MM.1S (cell line): Measurements from ENCODE around the gene ABHD1.
"Not testable (repeated sequence)": the region's sequence is repeated elsewhere in the genome, so short reads cannot be mapped to it uniquely, and the experiment has no call there.

Source experiments
- DNase-seq: peaks from one replicate; pipeline ENCODE4 v3.0.0-alpha.2; 2015
- H2AFZ ChIP-seq: fragments of 300-600 bp; sonication (generic); 2 replicates; pipeline ENCODE4 v1.6.0; 2016; ENCODE audit warnings: antibody characterized with exemption, low read length
- H3F3A ChIP-seq: fragments of 300-600 bp; sonication (generic); 2 replicates; pipeline ENCODE4 v1.6.1; 2016; ENCODE audit warnings: mild to moderate bottlenecking, antibody characterized with exemption, low read length, moderate library complexity, mixed read lengths; ENCODE audit not compliant: insufficient read depth
- H3K27ac ChIP-seq: fragments of 300-600 bp; sonication (generic); 2 replicates; pipeline ENCODE4 v1.5.1; 2016; ENCODE audit warnings: mild to moderate bottlenecking, low read length
- H3K27me3 ChIP-seq: fragments of 300-600 bp; sonication (generic); replicated peaks from 2 replicates; pipeline ENCODE4 v1.6.0; 2016; ENCODE audit warnings: low read length; ENCODE audit not compliant: insufficient read depth
- H3K36me3 ChIP-seq: fragments of 300-600 bp; sonication (generic); replicated peaks from 2 replicates; pipeline ENCODE4 v1.6.1; 2016; ENCODE audit warnings: mild to moderate bottlenecking, low read length, mixed read lengths; ENCODE audit not compliant: insufficient read depth
- H3K4me1 ChIP-seq: fragments of 300-600 bp; sonication (generic); 2 replicates; pipeline ENCODE4 v1.6.1; 2016; ENCODE audit warnings: low read length, mixed read lengths
- H3K4me2 ChIP-seq: fragments of 300-600 bp; sonication (generic); 2 replicates; pipeline ENCODE4 v1.6.0; 2016; ENCODE audit warnings: low read depth, low read length
- H3K4me3 ChIP-seq: fragments of 300-600 bp; sonication (generic); 2 replicates; pipeline ENCODE4 v1.5.1; 2016; ENCODE audit warnings: low read length, mixed read lengths
- H3K79me2 ChIP-seq: fragments of 300-600 bp; sonication (generic); 2 replicates; pipeline ENCODE4 v1.6.1; 2016; ENCODE audit warnings: mixed run types, low read length, mixed read lengths
- H3K9ac ChIP-seq: fragments of 300-600 bp; sonication (generic); 2 replicates; pipeline ENCODE4 v1.6.1; 2016; ENCODE audit warnings: low read length, mixed read lengths
- H3K9me2 ChIP-seq: fragments of 300-600 bp; sonication (generic); replicated peaks from 2 replicates; pipeline ENCODE4 v1.6.1; 2016; ENCODE audit warnings: mild to moderate bottlenecking, low read length, mixed read lengths; ENCODE audit not compliant: insufficient read depth
- H3K9me3 ChIP-seq: fragments of 300-600 bp; sonication (generic); replicated peaks from 2 replicates; pipeline ENCODE4 v1.6.1; 2016; ENCODE audit warnings: mild to moderate bottlenecking, low read length, mixed read lengths; ENCODE audit not compliant: insufficient read depth
- H4K20me1 ChIP-seq: fragments of 300-600 bp; sonication (generic); 2 replicates; pipeline ENCODE4 v1.6.1; 2016; ENCODE audit warnings: mild to moderate bottlenecking, low read length, moderate library complexity, mixed read lengths; ENCODE audit not compliant: insufficient read depth
- EZH2 ChIP-seq: fragments of 300-600 bp; sonication (generic); optimal IDR thresholded peaks from 2 replicates; pipeline ENCODE3; 2017; ENCODE audit warnings: low read depth, mild to moderate bottlenecking, antibody characterized with exemption, low read length, mixed read lengths
- EZH2phosphoT487 ChIP-seq: fragments of 300-600 bp; sonication (generic); IDR thresholded peaks from 2 replicates; pipeline ENCODE4 v1.6.1; 2018; ENCODE audit warnings: antibody characterized with exemption, low read length
- TF ChIP-seq, protein P1 (sequence below): fragments of 300-600 bp; sonication (generic); IDR thresholded peaks from 2 replicates; pipeline ENCODE4 v1.5.1; 2016; ENCODE audit warnings: antibody characterized with exemption, low read length, mixed read lengths

The ABHD1 gene

DNA sequence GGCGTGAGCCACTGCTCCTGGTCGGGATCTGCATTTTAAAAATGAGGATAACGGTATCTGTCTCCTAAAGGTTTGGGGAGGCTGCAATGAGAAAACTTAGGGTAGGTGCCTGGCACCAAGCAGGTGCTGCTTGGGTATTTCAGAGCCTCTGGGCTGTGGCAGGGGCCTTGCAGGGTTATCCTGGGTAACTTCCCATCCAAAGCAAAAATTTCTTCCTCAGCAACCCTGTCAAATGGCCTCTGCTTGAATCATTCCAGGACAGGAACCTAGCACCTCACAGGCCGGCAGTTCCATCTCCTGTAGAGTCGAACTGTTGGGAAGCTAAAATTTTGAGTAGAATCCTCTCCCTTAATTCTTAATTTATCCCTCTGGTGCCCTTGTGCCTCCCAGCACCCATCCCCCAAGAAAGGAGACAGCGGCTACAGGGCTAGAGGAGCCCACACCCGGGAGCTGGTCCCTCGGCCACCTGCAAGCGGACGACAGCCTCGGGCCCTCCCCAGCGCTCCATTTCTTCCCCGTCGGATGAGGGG is 5.6 kb upstream of the ABHD1 start:
- DNase-seq: no peak
- H3K4me3 ChIP-seq: no peak overlapping the region
- no peaks in the 10 kb centered on the region for H3K9me2 ChIP-seq
- H3K79me2 ChIP-seq: no peaks in the 10 kb centered on the region
- no peak overlapping the region for H3K9ac ChIP-seq
- H3K4me2 ChIP-seq: no peak overlapping the region
- no peaks in the 10 kb centered on the region for H4K20me1 ChIP-seq
- no peaks in the 10 kb centered on the region for H3F3A ChIP-seq
- H3K9me3 ChIP-seq: no peaks in the 10 kb centered on the region
- no peaks in the 10 kb centered on the region for H3K36me3 ChIP-seq
- TF ChIP-seq, protein P1, sequence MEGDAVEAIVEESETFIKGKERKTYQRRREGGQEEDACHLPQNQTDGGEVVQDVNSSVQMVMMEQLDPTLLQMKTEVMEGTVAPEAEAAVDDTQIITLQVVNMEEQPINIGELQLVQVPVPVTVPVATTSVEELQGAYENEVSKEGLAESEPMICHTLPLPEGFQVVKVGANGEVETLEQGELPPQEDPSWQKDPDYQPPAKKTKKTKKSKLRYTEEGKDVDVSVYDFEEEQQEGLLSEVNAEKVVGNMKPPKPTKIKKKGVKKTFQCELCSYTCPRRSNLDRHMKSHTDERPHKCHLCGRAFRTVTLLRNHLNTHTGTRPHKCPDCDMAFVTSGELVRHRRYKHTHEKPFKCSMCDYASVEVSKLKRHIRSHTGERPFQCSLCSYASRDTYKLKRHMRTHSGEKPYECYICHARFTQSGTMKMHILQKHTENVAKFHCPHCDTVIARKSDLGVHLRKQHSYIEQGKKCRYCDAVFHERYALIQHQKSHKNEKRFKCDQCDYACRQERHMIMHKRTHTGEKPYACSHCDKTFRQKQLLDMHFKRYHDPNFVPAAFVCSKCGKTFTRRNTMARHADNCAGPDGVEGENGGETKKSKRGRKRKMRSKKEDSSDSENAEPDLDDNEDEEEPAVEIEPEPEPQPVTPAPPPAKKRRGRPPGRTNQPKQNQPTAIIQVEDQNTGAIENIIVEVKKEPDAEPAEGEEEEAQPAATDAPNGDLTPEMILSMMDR: no peak
- TF ChIP-seq EZH2 (no peak), EZH2phosphoT487 (no peak)
- no peaks in the 10 kb centered on the region for H3K4me1 ChIP-seq
- no peak overlapping the region for H3K27ac ChIP-seq
- peaks cover 4% of the 10 kb centered on the region; the same call in 1 of the 2 replicates for H3K27me3 ChIP-seq
- H2AFZ ChIP-seq: no peak overlapping the region

DNA sequence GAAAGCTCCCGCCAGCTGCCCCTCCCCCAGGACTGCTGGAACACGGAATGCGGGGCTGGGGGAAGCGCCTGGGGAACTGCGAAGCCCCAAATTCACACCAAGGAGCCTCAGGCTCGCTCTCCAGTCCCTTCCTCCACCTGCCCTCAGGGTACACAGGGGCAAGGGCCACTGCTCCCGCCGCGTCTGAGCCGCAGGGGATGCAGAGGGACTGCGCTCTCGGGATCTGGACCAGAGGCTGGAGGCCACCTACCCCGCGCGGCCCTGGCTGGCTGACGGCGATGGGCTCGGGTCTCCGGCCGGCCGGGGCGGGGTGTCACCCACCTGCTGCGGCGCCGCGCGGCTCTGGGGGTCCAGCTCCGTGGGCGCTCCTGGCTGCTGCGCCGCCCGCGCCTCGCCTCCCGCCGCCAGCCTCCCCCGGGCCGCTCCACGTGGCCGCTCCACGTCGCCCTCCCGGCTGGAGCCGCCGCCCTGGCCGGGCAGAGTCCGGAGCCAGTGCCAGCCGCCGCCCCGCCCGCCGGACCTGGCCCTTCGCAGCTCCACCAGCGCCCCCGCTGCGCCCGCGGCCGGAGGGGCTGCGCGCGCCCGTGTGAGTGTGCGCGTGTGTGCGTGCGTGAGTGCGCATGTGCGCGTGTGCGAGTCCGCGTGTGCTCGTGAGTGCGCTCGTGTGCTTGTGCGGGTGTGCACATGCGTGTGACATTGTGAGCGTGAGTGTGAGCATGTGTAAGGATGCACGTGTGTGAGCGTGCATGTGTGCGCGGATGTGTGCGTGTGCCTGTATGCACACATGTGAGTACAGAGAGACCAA is 4.9 kb upstream of the ABHD1 start, which contains the start of gene CGREF1:
CGREF1 (minus strand) TSS at position 604 of the 805 bp plus-strand sequence. CDS start 14,762 bp downstream, outside the sequence.
- TF ChIP-seq, protein P1: no peak
- TF ChIP-seq EZH2: no peak
- TF ChIP-seq EZH2phosphoT487: no peak
- Histone ChIP-seq H3K4me3 (no peak within 1 kb of the TSS), H3K9me2 (no peaks in the 10 kb centered on the region), H3K27ac (no peak within 1 kb of the TSS), H3K9me3 (no peaks in the 10 kb centered on the region), H3K27me3 (peaks cover 4% of the 10 kb centered on the region; the same call in 1 of the 2 replicates), H3K4me2 (no peak within 1 kb of the TSS), H3F3A (no peaks in the 10 kb centered on the region), H3K9ac (no peak within 1 kb of the TSS), H3K36me3 (no peaks in the 10 kb centered on the region), H4K20me1 (no peaks in the 10 kb centered on the region), H3K4me1 (no peaks in the 10 kb centered on the region), H3K79me2 (no peaks in the 10 kb centered on the region), H2AFZ (no peak within 1 kb of the TSS)
- no peak for DNase-seq

DNA sequence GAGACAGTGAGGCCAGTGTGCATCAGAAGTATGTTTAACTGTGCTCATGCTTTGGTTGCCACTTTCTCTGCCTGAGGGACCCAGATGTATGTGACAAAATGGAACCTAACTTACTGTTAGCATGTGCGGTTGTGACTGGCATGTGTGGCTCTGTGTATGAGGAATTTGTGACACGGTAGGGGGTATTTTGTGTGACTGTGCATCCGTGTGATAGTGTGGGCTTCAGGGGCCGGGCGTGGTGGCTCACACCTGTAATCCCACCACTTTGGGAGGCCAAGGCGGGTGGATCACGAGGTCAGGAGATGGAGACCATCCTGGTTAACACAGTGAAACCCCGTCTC is 4.3 kb upstream of the ABHD1 start:
- not testable (repeated sequence) for H3K9me2 ChIP-seq, H3K9me3 ChIP-seq, H4K20me1 ChIP-seq, H3K79me2 ChIP-seq, H3K36me3 ChIP-seq, H2AFZ ChIP-seq, H3K4me1 ChIP-seq, H3F3A ChIP-seq, H3K4me2 ChIP-seq, H3K27ac ChIP-seq, DNase-seq, H3K27me3 ChIP-seq, H3K9ac ChIP-seq, H3K4me3 ChIP-seq

DNA sequence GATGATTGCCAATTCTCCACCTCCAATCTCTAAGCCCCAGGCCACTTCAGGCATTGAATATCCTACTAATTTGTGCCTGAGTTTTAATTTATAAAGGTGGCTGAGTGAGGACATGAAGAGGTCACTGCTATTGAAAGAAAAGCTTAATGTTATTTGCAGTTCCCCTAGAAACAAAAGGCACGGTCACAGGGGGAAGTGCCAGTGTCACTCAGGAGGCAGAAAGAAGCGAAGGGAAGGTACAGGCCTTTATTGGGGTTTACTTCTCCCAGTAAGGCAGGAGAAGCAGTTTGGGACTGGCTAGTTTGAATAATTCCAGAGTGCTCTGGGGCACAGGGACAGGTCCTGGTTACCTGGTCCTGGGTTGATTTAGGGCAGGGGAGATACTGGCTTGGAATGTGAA is 1.7 kb upstream of the ABHD1 start:
- H3K4me2 ChIP-seq: no peak overlapping the region
- no peak overlapping the region for H3K4me3 ChIP-seq
- no peaks in the 10 kb centered on the region for H3K4me1 ChIP-seq
- H3F3A ChIP-seq: no peaks in the 10 kb centered on the region
- TF ChIP-seq EZH2phosphoT487 (no peak), EZH2 (no peak)
- TF ChIP-seq, protein P1: no peak
- no peak overlapping the region for H2AFZ ChIP-seq
- peaks cover 4% of the 10 kb centered on the region; the same call in 1 of the 2 replicates for H3K27me3 ChIP-seq
- H4K20me1 ChIP-seq: no peaks in the 10 kb centered on the region
- H3K27ac ChIP-seq: no peak overlapping the region
- H3K9me2 ChIP-seq: no peaks in the 10 kb centered on the region
- H3K79me2 ChIP-seq: no peaks in the 10 kb centered on the region
- DNase-seq: no peak
- no peak overlapping the region for H3K9ac ChIP-seq
- H3K36me3 ChIP-seq: no peaks in the 10 kb centered on the region
- H3K9me3 ChIP-seq: no peaks in the 10 kb centered on the region
